ENCODE results near the gene ANXA2R. TPM values are rescaled to one million over a fixed set of nuclear protein-coding genes. Genes with fewer than 3 reads are reported as not detected.
"Not testable (repeated sequence)": the region's sequence is repeated elsewhere in the genome, so short reads cannot be mapped to it uniquely, and the experiment has no call there.

Gene ANXA2R
- total RNA-seq, 4 donors from 2014 or later = 3.9 to 18.2 (median 5.8) TPM

- Histone ChIP-seq H3K4me3 (no peak overlapping the region), H3K27ac (no peak overlapping the region), H3K9me3 (no peaks in the 10 kb centered on the region), H3K4me1 (no peaks in the 10 kb centered on the region), H3K36me3 (peaks cover 0 to 45% (median 0%) of the 10 kb centered on the region in 3 donors), H3K27me3 (no peaks in the 10 kb centered on the region)
- TF ChIP-seq, protein P1, sequence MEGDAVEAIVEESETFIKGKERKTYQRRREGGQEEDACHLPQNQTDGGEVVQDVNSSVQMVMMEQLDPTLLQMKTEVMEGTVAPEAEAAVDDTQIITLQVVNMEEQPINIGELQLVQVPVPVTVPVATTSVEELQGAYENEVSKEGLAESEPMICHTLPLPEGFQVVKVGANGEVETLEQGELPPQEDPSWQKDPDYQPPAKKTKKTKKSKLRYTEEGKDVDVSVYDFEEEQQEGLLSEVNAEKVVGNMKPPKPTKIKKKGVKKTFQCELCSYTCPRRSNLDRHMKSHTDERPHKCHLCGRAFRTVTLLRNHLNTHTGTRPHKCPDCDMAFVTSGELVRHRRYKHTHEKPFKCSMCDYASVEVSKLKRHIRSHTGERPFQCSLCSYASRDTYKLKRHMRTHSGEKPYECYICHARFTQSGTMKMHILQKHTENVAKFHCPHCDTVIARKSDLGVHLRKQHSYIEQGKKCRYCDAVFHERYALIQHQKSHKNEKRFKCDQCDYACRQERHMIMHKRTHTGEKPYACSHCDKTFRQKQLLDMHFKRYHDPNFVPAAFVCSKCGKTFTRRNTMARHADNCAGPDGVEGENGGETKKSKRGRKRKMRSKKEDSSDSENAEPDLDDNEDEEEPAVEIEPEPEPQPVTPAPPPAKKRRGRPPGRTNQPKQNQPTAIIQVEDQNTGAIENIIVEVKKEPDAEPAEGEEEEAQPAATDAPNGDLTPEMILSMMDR (IDR thresholded peaks at IDR 0.05) = no peak
- no peak for TF ChIP-seq POLR2A (IDR thresholded peaks at IDR 0.05)
- DNase-seq = no peak
Observed at GRCh38 chr5:43075319-43076293, 35.5 kb upstream of the ANXA2R start.

- Histone ChIP-seq H3K27me3 (no peaks in the 10 kb centered on the region), H3K4me1 (peaks cover 0 to under 1% (median 0%) of the 10 kb centered on the region in 4 donors), H3K9me3 (no peaks in the 10 kb centered on the region), H3K27ac (no peak overlapping the region), H3K4me3 (no peak overlapping the region), H3K36me3 (peaks cover 0 to 45% (median 0%) of the 10 kb centered on the region in 3 donors)
- TF ChIP-seq, protein P1 (IDR thresholded peaks at IDR 0.05) = no peak
- TF ChIP-seq POLR2A (IDR thresholded peaks at IDR 0.05) = no peak
- no peak for DNase-seq
Observed at GRCh38 chr5:43074987-43075318, 34.8 kb upstream of the ANXA2R start.

- H3K36me3 ChIP-seq = peaks cover 0 to 41% (median 0%) of the 10 kb centered on the region in 3 donors
- H3K27me3 ChIP-seq = no peaks in the 10 kb centered on the region
- peak in 1 of 3 donors; percentile 60 for DNase-seq
- no peak overlapping the region for H3K27ac ChIP-seq
- H3K4me1 ChIP-seq = peaks cover 0 to 11% (median 0%) of the 10 kb centered on the region in 4 donors
- H3K9me3 ChIP-seq = no peaks in the 10 kb centered on the region
- H3K4me3 ChIP-seq = no peak overlapping the region
- TF ChIP-seq POLR2A (IDR thresholded peaks at IDR 0.05) = no peak
- TF ChIP-seq, protein P1 (IDR thresholded peaks at IDR 0.05) = peak in 5 of 6 experiments; percentile 38 to 72 (median 65)
Observed at GRCh38 chr5:43073597-43074546, 33.8 kb upstream of the ANXA2R start.

DNA sequence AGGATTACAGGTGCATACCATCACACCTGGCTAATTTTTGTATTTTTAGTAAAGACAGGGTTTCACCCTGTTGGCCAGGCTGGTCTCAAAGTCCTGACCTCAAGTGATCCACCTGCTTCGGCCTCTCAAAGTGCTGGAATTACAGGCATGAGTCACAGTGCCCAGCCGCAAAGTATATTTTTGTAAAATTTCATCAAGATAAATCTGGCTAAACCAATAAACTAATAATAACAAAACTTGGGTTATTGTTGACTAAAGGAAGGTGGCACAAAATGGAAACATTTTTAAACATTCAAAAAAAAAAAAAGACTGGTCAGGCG, 29.2 kb upstream of the ANXA2R start:
- not testable (repeated sequence) for DNase-seq, H3K4me3 ChIP-seq, H3K9me3 ChIP-seq, H3K27ac ChIP-seq, H3K27me3 ChIP-seq
- Histone ChIP-seq H3K36me3 (peaks cover 0 to 22% (median 0%) of the 10 kb centered on the region in 3 donors), H3K4me1 (peaks cover 0 to 24% (median 7%) of the 10 kb centered on the region in 4 donors)

DNA sequence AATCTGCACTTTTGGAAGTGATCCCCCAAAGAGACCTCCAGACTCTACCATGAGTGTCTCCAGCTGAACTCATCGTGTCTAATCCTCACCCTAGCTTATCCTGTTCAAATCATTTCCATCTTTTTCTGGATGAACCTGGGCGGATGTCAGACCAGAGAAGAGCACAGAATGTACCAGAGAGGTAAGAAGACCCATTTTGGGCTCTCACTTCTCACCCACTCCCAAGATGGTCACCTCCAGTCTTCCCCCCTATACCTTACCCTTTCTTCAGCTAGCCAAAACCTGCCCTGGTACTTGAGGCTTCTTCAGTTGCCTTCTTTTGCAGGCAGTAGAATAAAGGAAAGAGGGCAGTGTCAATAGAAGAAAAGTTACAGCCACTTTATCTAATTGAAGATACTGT, 27.9 kb upstream of the ANXA2R start:
- Histone ChIP-seq H3K9me3 (no peaks in the 10 kb centered on the region), H3K27me3 (no peaks in the 10 kb centered on the region), H3K27ac (peak overlapping the region in 2 of 4 donors; percentile 94 to 99), H3K4me1 (peaks cover 0 to 31% (median 7%) of the 10 kb centered on the region in 4 donors), H3K36me3 (peaks cover 0 to 22% (median 0%) of the 10 kb centered on the region in 3 donors), H3K4me3 (peak overlapping the region in 3 of 4 donors; percentile 60 to 75 (median 71))
- TF ChIP-seq POLR2A (IDR thresholded peaks at IDR 0.05) = no peak
- TF ChIP-seq, protein P1 (IDR thresholded peaks at IDR 0.05) = no peak
- DNase-seq = no peak

Data from Peyer's patch (tissue), 4 donors.